Mucosa of stomach (tissue), 1 donor: ENCODE results near the gene PLA2G3.
"Not testable (repeated sequence)": the region's sequence is repeated elsewhere in the genome, so short reads cannot be mapped to it uniquely, and the experiment has no call there.

Experiments
- H3K27me3 ChIP-seq: one replicate; pipeline ENCODE4 v1.7.0; 2013; ENCODE audit warnings: mild to moderate bottlenecking, low read length; ENCODE audit not compliant: control insufficient read depth, insufficient read depth
- H3K36me3 ChIP-seq: one replicate; pipeline ENCODE4 v1.7.0; 2013; ENCODE audit warnings: low read length; ENCODE audit not compliant: control insufficient read depth, insufficient read depth
- H3K4me1 ChIP-seq: one replicate; pipeline ENCODE4 v1.7.0; 2013; ENCODE audit warnings: mild to moderate bottlenecking, low read length; ENCODE audit not compliant: control insufficient read depth, insufficient read depth
- H3K4me3 ChIP-seq: one replicate; pipeline ENCODE4 v1.7.0; 2013; ENCODE audit warnings: low read length
- H3K9ac ChIP-seq: one replicate; pipeline ENCODE4 v1.7.0; 2013; ENCODE audit warnings: mild to moderate bottlenecking, low read length, moderate library complexity
- H3K9me3 ChIP-seq: one replicate; pipeline ENCODE4 v1.7.0; 2013; ENCODE audit warnings: mild to moderate bottlenecking, low read length, moderate library complexity; ENCODE audit not compliant: control insufficient read depth
- donor health status: Pancreatic carcinoma.

Gene PLA2G3

GRCh38 chr22:31103899-31104694 is 36.2 kb downstream of the PLA2G3 start:
- no peaks in the 10 kb centered on the region for H3K27me3 ChIP-seq
- H3K4me1 ChIP-seq, result peaks cover 21% of the 10 kb centered on the region
- peaks cover 4% of the 10 kb centered on the region for H3K36me3 ChIP-seq
- H3K9ac ChIP-seq, result no peak overlapping the region
- H3K9me3 ChIP-seq, result no peaks in the 10 kb centered on the region
- no peak overlapping the region for H3K4me3 ChIP-seq

DNA sequence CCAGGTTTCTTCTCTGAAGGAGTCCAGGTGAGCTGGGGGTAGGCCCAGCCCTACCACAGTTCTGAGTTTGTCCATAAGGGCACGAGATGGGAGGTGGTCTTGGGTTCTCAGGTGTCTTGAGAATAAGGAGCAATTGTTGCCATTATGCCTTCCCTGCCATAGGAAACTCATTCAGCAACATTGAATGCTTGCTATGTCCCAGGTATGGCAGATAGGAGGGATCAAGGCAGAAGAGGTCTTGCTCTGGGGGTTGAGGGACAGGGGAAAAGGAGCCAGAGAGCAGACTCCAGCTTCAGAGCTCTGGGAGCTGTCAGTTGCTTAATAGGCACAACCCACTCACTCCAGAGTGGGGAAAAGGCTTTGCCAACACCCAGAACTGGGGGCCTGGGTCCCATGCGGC is 37.2 kb downstream of the PLA2G3 start:
- Histone ChIP-seq H3K9ac (no peak overlapping the region), H3K27me3 (no peaks in the 10 kb centered on the region), H3K9me3 (no peaks in the 10 kb centered on the region), H3K36me3 (peaks cover 4% of the 10 kb centered on the region), H3K4me1 (peaks cover 24% of the 10 kb centered on the region), H3K4me3 (no peak overlapping the region)

DNA sequence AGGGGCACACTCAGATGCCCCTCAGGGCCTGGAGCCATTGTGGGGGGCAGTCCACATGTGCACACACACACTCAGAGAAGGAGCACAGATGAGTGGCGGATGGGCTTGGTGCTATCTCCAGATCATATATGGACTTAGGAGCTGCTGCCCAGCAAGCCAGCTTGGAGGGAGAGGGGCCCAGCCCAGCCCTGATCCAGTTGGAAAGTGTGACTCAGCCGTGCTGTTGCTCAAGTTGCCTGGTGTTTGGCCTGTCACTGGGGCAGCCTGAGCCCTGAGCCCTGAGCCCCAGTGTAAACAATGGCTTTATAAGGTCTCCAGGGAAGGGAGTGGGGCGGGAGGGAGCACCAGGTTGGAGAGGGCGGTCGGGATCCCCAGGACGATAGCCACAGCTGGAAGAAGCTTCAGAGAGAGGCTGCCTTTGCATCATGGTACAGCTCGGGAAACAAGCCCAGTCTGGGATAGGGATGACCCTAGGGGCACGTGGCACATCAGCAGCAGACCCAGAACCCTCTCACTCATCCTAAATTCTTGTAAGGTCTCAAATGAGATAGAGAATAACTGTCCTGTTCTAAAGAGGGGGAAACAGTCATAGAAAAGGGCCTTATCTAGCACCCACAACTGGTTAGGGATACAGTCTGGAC is 37.7 kb downstream of the PLA2G3 start:
- Histone ChIP-seq H3K4me3 (no peak overlapping the region), H3K4me1 (peaks cover 23% of the 10 kb centered on the region)

GRCh38 chr22:31100762-31101525 is 39.4 kb downstream of the PLA2G3 start:
- Histone ChIP-seq H3K36me3 (peaks cover 4% of the 10 kb centered on the region), H3K4me3 (no peak overlapping the region), H3K9me3 (no peaks in the 10 kb centered on the region), H3K27me3 (no peaks in the 10 kb centered on the region), H3K4me1 (peaks cover 11% of the 10 kb centered on the region), H3K9ac (no peak overlapping the region)

More for the DNA sequence above, 37.7 kb downstream of the PLA2G3 start:
- H3K9me3 ChIP-seq, result no peaks in the 10 kb centered on the region
- peaks cover 4% of the 10 kb centered on the region for H3K36me3 ChIP-seq
- H3K27me3 ChIP-seq, result no peaks in the 10 kb centered on the region
- no peak overlapping the region for H3K9ac ChIP-seq

DNA sequence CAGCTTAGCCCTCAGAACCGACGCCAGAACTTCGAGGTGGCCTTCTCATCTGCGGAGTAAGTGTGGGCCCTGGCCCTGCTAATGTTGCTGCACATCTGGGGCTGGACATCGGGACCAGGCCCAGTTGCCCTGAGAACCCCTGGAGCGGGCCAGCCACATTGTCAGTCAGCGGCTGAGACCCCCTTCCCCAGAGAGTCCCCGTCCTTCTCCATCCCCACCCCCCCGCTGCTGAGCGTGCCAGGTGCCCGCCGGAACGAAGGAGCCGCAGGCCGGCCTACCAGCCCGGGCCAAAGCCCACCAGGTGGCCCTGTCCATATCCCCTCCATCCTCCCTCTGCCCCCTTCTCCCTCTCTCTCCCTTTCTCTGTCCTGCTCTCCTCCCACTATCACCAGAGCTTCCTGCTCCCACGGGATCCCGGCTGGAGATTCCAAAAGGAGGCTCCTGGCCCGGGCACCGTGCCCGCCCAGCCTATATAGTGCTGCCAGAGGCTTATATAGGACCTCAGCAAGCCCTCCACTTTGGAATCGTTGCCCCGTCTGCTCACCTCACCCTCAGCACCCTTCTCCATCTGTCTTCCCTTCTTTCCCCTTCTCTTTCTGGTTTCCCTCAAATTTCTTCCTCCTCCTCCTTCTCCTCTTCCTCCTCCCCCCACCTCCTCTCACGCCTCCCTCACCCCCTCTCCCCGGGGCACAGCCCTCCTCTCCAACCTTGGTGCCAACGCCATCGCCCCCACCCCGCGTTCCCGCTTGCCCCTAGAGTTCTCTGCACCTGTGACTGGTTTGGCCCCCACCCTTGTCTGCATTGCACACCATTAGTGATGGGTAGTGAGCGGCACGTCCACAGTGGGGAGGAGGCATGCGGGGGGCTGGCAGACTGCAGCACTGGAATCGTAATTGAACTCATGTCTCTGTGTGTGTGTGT is 40.2 kb downstream of the PLA2G3 start:
- Histone ChIP-seq H3K36me3 (peaks cover 4% of the 10 kb centered on the region), H3K9ac (no peak overlapping the region), H3K9me3 (no peaks in the 10 kb centered on the region), H3K4me3 (no peak overlapping the region), H3K27me3 (no peaks in the 10 kb centered on the region), H3K4me1 (peaks cover 8% of the 10 kb centered on the region)

GRCh38 chr22:31099386-31099785 is 40.9 kb downstream of the PLA2G3 start:
- peaks cover 8% of the 10 kb centered on the region for H3K4me1 ChIP-seq

DNA sequence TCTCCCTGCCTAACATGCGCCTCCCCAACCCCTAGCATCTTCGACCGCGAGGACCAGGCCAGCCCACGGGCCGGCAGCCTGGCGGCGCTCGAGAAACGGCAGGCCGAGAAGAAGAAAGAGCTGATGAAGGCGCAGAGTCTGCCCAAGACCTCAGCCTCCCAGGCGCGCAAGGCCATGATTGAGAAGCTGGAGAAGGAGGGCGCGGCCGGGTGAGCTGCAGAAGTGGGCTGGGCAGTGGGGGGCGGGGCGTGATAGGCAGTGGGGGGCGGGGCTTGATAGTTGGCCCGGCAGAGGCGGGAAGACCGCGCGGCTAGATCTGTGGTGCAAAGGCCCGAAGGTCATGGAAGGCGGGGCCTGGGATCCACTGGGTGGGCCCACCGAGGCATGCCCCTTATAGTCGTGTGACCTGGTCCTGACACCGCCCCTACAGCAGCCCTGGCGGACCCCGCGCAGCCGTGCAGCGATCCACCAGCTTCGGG is 41.6 kb downstream of the PLA2G3 start:
- Histone ChIP-seq H3K4me3 (no peak overlapping the region), H3K36me3 (peaks cover 4% of the 10 kb centered on the region), H3K9me3 (no peaks in the 10 kb centered on the region), H3K9ac (no peak overlapping the region), H3K27me3 (no peaks in the 10 kb centered on the region), H3K4me1 (peaks cover 8% of the 10 kb centered on the region)

More at GRCh38 chr22:31099386-31099785, 40.9 kb downstream of the PLA2G3 start:
- no peaks in the 10 kb centered on the region for H3K9me3 ChIP-seq
- no peak overlapping the region for H3K4me3 ChIP-seq
- peaks cover 4% of the 10 kb centered on the region for H3K36me3 ChIP-seq
- H3K27me3 ChIP-seq, result no peaks in the 10 kb centered on the region
- H3K9ac ChIP-seq, result no peak overlapping the region

- no peak overlapping the region for H3K9ac ChIP-seq
- no peak overlapping the region for H3K4me3 ChIP-seq
- no peaks in the 10 kb centered on the region for H3K27me3 ChIP-seq
- no peaks in the 10 kb centered on the region for H3K9me3 ChIP-seq
- H3K4me1 ChIP-seq, result peaks cover 8% of the 10 kb centered on the region
- peaks cover 4% of the 10 kb centered on the region for H3K36me3 ChIP-seq
Measured at GRCh38 chr22:31097941-31098631, 42.2 kb downstream of the PLA2G3 start.

DNA sequence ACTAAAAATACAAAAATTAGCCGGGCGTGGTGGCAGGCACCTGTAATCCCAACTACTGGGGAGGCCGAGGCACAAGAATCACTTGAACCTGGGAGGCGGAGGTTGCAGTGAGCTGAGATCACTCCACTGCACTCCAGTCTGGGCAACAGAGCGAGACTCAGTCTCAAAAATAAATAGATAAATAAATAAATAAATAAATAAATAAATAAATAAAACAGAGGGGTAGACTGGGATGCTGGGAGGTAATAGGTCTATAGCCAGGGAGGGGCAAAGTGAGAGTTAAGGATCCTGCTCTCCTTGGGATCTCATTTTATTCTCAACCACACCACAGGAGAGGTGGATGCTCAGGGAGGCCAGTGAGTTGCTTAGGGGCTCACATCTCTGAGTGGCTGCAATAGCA is 42.8 kb downstream of the PLA2G3 start:
- H3K4me1 ChIP-seq, H3K4me3 ChIP-seq, H3K9ac ChIP-seq, H3K36me3 ChIP-seq, H3K9me3 ChIP-seq, H3K27me3 ChIP-seq: not testable (repeated sequence)

DNA sequence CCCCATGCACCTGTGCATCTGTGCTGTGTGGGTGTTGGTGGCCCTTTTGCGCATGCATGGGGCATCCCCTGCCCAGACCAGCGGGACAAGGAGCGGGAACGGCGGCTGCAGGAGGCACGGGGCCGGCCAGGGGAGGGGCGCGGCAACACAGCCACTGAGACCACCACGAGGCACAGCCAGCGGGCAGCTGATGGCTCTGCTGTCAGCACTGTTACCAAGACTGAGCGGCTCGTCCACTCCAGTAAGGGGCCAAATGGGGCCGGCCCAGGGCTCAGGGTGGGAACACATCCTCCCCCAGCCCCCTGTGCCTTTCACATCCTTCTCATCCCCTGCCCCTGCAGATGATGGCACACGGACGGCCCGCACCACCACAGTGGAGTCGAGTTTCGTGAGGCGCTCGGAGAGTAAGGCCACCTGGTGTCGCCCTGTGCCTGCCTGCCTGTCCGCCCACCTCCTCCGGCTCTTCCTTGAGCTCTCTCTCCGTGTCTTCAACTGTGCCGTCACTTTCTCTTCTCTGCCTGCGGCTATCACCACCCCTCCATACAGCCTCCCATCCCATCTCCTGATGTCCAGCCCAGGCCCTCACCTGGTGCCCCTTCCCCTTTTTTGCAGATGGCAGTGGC is 43.5 kb downstream of the PLA2G3 start:
- Histone ChIP-seq H3K9ac (no peak overlapping the region), H3K4me3 (no peak overlapping the region), H3K4me1 (peaks cover 8% of the 10 kb centered on the region), H3K36me3 (peaks cover 6% of the 10 kb centered on the region), H3K9me3 (no peaks in the 10 kb centered on the region), H3K27me3 (no peaks in the 10 kb centered on the region)
